Esophagus squamous epithelium (tissue), 4 donors: Measurements from ENCODE around the gene ABCC5.

Experiments used
- POLR2A ChIP-seq, 4 donors: fragments of 450-650 bp; IDR thresholded peaks; one replicate each; pipeline ENCODE4 v1.6.1; 2017; ENCODE audit warnings: antibody characterized with exemption in 4 of 4, mild to moderate bottlenecking in 4 of 4, moderate library complexity in 3 of 4
- TF ChIP-seq, protein P1 (sequence below), 6 experiments: fragments of 450-650 bp in 4 of 6; fragments of 200-600 bp in 2 of 6; sonication (generic) in 2 of 6; IDR thresholded peaks; one replicate each; pipeline ENCODE4 v1.5.1; 2016 to 2019; ENCODE audit warnings: antibody characterized with exemption in 6 of 6, mild to moderate bottlenecking in 4 of 6, moderate library complexity in 4 of 6

GRCh38 chr3:183873914-183874313 is 143.8 kb downstream of the ABCC5 start:
- TF ChIP-seq, protein P1, sequence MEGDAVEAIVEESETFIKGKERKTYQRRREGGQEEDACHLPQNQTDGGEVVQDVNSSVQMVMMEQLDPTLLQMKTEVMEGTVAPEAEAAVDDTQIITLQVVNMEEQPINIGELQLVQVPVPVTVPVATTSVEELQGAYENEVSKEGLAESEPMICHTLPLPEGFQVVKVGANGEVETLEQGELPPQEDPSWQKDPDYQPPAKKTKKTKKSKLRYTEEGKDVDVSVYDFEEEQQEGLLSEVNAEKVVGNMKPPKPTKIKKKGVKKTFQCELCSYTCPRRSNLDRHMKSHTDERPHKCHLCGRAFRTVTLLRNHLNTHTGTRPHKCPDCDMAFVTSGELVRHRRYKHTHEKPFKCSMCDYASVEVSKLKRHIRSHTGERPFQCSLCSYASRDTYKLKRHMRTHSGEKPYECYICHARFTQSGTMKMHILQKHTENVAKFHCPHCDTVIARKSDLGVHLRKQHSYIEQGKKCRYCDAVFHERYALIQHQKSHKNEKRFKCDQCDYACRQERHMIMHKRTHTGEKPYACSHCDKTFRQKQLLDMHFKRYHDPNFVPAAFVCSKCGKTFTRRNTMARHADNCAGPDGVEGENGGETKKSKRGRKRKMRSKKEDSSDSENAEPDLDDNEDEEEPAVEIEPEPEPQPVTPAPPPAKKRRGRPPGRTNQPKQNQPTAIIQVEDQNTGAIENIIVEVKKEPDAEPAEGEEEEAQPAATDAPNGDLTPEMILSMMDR (IDR thresholded peaks at IDR 0.05): no peak
- TF ChIP-seq POLR2A (IDR thresholded peaks at IDR 0.05): no peak
